Neural crest cell (in vitro differentiated cells): Measurements from ENCODE around the gene SPPL2C. TPM values are rescaled to one million over a fixed set of nuclear protein-coding genes. Genes with fewer than 3 reads are reported as not detected.
A peak's percentile ranks its signal among the peaks of the same experiment; 100 is the strongest.
"Not testable (repeated sequence)": the region's sequence is repeated elsewhere in the genome, so short reads cannot be mapped to it uniquely, and the experiment has no call there.

Source experiments
- DNase-seq: peaks from one replicate; pipeline ENCODE4 v3.0.0; 2021; ENCODE audit warnings: low read depth, mixed read lengths, low spot score
- H3K27ac Mint-ChIP-seq: one replicate; pipeline ENCODE4 v1.8.0; 2021; ENCODE audit warnings: mild to moderate bottlenecking, mixed read lengths; ENCODE audit not compliant: unreplicated experiment
- H3K27me3 Mint-ChIP-seq: 2 replicates; pipeline ENCODE4 v1.8.0; 2021; ENCODE audit warnings: low read depth, mild to moderate bottlenecking, mixed read lengths
- H3K36me3 Mint-ChIP-seq: 2 replicates; pipeline ENCODE4 v1.8.0; 2021; ENCODE audit warnings: low read depth, mild to moderate bottlenecking, mixed read lengths
- H3K4me1 Mint-ChIP-seq: 2 replicates; pipeline ENCODE4 v1.8.0; 2021; ENCODE audit warnings: mixed read lengths
- H3K4me3 Mint-ChIP-seq: one replicate; pipeline ENCODE4 v1.8.0; 2021; ENCODE audit warnings: mild to moderate bottlenecking, mixed read lengths
- H3K9me3 Mint-ChIP-seq: 2 replicates; pipeline ENCODE4 v1.8.0; 2021; ENCODE audit warnings: mixed read lengths
- total RNA-seq: library from RNA; stranded (reverse); gene quantifications from 2 replicates; pipeline ENCODE4 v1.2.1, GENCODE V29; 2021
- TF ChIP-seq, protein P1 (sequence below): fragments of 200-600 bp; sonication (generic); conservative IDR thresholded peaks from 2 replicates; pipeline ENCODE4 v1.5.0; 2021; ENCODE audit warnings: antibody characterized with exemption, mild to moderate bottlenecking

The SPPL2C gene
- total RNA-seq, 1 donor from 2014 or later, result not detected

DNA sequence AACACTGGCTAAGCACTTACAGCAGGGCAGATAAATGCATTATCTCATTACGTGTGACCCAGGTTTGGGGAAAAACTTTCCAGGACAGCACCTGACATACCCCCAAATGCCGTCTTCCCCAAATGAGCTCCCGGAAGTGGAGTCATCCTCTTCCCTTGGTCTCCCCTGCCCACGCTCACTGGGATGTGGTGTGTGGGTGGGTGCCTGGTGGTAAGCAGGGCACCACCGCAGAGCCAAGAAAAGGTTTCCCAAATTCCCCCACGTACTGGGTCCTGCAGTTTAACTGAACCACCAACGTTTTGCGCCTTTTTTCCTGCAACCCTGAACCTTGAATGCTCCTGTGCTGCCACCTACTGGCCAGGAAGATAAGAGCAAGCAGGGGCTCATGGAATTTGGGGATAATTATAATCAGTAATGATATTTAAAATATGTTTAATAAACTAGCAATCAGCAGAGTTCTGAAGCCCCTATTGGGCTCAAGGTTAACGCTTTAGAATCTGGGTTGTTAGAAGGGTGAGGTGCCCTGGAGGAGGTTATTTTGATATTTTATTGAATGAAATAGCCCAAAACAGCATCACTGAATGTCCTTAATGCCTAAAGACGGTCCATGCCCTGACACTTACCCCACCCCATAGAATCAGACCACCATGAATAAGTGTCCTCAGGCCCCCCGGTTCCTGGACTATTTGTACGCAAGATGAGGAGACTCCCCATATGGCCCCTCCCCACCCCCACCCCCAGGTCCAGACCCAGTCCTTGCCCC lies 8.0 kb downstream of the SPPL2C start:
- Mint-ChIP-seq H3K27ac (no peak overlapping the region), H3K27me3 (peaks cover 55% of the 10 kb centered on the region), H3K4me1 (no peaks in the 10 kb centered on the region), H3K9me3 (no peaks in the 10 kb centered on the region), H3K36me3 (no peaks in the 10 kb centered on the region), H3K4me3 (no peak overlapping the region)
- TF ChIP-seq, protein P1, sequence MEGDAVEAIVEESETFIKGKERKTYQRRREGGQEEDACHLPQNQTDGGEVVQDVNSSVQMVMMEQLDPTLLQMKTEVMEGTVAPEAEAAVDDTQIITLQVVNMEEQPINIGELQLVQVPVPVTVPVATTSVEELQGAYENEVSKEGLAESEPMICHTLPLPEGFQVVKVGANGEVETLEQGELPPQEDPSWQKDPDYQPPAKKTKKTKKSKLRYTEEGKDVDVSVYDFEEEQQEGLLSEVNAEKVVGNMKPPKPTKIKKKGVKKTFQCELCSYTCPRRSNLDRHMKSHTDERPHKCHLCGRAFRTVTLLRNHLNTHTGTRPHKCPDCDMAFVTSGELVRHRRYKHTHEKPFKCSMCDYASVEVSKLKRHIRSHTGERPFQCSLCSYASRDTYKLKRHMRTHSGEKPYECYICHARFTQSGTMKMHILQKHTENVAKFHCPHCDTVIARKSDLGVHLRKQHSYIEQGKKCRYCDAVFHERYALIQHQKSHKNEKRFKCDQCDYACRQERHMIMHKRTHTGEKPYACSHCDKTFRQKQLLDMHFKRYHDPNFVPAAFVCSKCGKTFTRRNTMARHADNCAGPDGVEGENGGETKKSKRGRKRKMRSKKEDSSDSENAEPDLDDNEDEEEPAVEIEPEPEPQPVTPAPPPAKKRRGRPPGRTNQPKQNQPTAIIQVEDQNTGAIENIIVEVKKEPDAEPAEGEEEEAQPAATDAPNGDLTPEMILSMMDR, result peak; percentile 90
- peak; percentile 74 for DNase-seq

DNA sequence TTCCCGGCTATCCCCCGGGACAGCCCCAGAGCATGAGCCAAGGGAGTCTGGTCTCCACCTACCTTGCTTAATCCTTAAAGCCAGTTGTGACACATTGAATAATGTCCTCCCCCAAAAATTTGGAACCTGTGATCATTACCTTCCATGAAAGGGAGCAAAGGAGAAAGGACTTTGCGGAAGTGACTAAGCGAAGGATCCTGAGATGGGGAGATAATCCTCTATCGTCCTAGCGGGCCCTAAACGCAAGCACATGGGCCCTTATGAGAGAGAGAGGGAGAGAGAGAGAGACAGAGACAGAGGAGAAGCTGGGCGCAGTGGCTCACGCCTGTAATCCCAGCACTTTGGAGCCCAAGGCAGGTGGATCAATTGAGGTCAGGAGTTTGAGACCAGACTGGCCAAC lies 9.5 kb downstream of the SPPL2C start:
- DNase-seq, result no peak
- H3K36me3 Mint-ChIP-seq, result no peaks in the 10 kb centered on the region
- no peak overlapping the region for H3K27ac Mint-ChIP-seq
- H3K4me1 Mint-ChIP-seq, result no peaks in the 10 kb centered on the region
- H3K9me3 Mint-ChIP-seq, result no peaks in the 10 kb centered on the region
- TF ChIP-seq, protein P1, result no peak
- no peak overlapping the region for H3K4me3 Mint-ChIP-seq
- H3K27me3 Mint-ChIP-seq, result peaks cover 60% of the 10 kb centered on the region

DNA sequence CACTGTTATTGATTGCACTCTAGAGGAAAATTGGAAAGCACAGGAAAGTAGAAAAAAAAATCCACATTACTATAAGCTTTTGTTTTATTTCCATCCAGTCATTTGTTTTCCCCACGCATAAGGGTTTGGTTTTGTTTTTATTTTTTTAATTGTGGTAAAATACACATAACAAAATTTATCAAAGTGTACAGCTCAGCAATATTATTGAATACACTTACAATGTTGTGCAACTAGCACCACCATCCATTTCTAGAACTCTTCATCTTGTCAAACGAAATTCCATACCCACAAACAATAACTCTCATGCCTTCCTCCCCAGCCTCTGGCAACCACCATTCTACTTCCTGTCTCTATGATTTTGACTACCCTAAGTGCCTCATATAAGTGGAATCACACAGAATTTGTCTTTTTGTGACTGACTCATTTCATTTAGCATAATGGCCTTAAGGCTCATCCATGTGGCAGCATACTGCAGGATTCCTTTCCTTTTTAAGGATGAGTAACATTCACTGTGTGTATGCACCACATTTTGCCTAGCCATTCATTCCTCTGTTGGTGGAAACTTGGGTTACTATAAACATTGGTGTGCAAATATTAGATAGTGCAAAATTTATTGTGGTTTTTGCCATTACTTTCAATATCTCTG lies 11.1 kb downstream of the SPPL2C start:
- Mint-ChIP-seq H3K27me3 (peaks cover 67% of the 10 kb centered on the region), H3K4me1 (no peaks in the 10 kb centered on the region), H3K9me3 (no peaks in the 10 kb centered on the region)

DNA sequence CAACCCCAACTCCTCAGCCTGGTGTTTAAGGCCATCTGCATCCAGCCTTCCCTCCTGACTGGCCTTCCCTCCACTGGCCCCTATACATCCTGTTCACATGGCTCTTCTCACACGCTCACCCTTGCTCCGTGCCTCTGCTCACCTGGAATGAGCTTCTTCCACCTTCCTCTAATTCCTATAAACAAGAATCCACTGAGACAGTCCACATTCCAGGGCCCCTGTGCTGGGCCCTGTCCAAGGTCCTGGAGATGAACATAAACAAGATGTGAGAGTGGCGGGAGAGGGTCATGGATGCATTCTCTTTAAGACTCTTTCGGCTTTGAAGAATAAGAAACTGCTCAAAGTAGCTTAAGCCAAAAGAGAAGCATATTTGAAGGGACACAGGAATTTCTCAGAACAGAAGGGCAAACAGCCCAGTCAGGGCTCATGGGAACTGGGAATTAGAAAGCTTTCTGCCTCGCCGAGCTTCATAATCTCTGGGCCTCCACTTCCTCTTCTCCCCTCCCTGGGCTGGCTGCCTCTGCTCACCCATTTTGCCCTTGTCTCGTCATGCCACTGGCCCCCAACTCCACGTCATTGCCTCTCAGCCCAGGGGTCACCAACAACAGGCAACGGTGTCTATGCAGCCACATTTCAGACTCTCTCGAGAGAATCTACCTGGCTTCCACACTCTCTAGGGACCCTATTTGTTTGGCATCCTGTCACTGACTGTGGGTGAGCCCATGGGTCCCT lies 13.5 kb downstream of the SPPL2C start:
- peaks cover 64% of the 10 kb centered on the region for H3K27me3 Mint-ChIP-seq
- H3K27ac Mint-ChIP-seq, result no peak overlapping the region
- no peaks in the 10 kb centered on the region for H3K36me3 Mint-ChIP-seq
- no peak overlapping the region for H3K4me3 Mint-ChIP-seq
- DNase-seq, result peak; percentile 45
- no peaks in the 10 kb centered on the region for H3K9me3 Mint-ChIP-seq
- no peaks in the 10 kb centered on the region for H3K4me1 Mint-ChIP-seq
- TF ChIP-seq, protein P1, result no peak

More for the DNA sequence above, 11.1 kb downstream of the SPPL2C start:
- H3K4me3 Mint-ChIP-seq, result no peak overlapping the region
- TF ChIP-seq, protein P1, result no peak
- H3K36me3 Mint-ChIP-seq, result no peaks in the 10 kb centered on the region
- H3K27ac Mint-ChIP-seq, result no peak overlapping the region
- no peak for DNase-seq

DNA sequence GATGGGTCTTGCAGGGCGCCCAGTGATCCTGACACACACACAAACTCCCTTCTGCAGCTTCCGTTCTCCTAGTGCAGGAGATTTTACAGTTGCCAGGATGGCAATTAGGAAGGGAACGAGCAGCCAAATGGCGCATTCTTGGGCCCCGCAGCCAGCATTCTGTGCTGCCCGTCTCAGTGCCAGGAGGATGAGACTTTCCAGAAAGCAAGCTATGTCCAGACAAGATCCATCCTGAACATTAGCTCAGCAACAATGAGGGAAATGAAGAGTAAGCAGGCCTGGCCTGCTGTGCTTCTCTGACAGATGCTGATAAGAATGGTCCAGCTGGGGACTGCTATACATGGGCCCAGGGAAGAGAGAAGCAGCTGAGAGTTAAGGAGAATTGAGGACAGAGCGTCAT lies 16.5 kb downstream of the SPPL2C start:
- TF ChIP-seq, protein P1, result no peak
- no peak overlapping the region for H3K27ac Mint-ChIP-seq
- H3K9me3 Mint-ChIP-seq, result no peaks in the 10 kb centered on the region
- H3K4me3 Mint-ChIP-seq, result no peak overlapping the region
- no peak for DNase-seq
- no peaks in the 10 kb centered on the region for H3K4me1 Mint-ChIP-seq
- H3K27me3 Mint-ChIP-seq, result peaks cover 65% of the 10 kb centered on the region
- no peaks in the 10 kb centered on the region for H3K36me3 Mint-ChIP-seq

DNA sequence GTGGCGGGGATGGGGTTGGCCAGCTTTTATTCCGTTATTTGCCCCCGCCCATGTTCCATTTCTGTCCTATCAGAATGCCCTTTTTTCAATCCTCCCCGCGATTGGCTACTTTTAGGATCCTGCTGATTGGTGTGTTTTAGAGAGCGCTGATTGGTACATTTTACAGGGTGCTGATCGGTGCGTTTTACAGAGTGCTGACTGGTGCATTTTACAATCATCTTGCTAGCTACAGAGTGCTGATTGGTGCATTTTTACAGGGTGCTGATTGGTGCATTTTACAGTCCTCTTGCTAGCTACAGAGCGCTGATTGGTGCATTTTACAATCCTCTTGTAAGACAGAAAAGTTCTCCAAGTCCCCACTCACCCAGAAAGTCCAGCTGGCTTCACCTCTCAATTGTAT lies 17.4 kb downstream of the SPPL2C start:
- H3K27ac Mint-ChIP-seq, DNase-seq, H3K4me3 Mint-ChIP-seq, H3K9me3 Mint-ChIP-seq, H3K36me3 Mint-ChIP-seq, H3K4me1 Mint-ChIP-seq: not testable (repeated sequence)
- H3K27me3 Mint-ChIP-seq, result peaks cover 58% of the 10 kb centered on the region
